GM23248 (cell line): ENCODE measurements around the gene KIF24. TPM values are rescaled to one million over a fixed set of nuclear protein-coding genes. Genes with fewer than 3 reads are reported as not detected.

Experiments
- DNase-seq: peaks from one replicate; pipeline ENCODE4 v3.0.0-alpha.2; 2015
- H2AFZ ChIP-seq: fragments of 200-600 bp; sonication (generic); 2 replicates; pipeline ENCODE4 v1.6.1; 2016; ENCODE audit warnings: antibody characterized with exemption
- H3F3A ChIP-seq: fragments of 200-600 bp; sonication (generic); 2 replicates; pipeline ENCODE4 v1.6.1; 2016; ENCODE audit warnings: mild to moderate bottlenecking, antibody characterized with exemption, mixed run types; ENCODE audit not compliant: insufficient read depth
- H3K27ac ChIP-seq: fragments of 200-600 bp; sonication (generic); 2 replicates; pipeline ENCODE4 v1.5.1; 2016; ENCODE audit warnings: mild to moderate bottlenecking
- H3K27me3 ChIP-seq: fragments of 200-600 bp; sonication (generic); replicated peaks from 2 replicates; pipeline ENCODE4 v1.6.1; 2016; ENCODE audit warnings: mild to moderate bottlenecking; ENCODE audit not compliant: insufficient read depth
- H3K36me3 ChIP-seq: fragments of 200-600 bp; sonication (generic); 2 replicates; pipeline ENCODE4 v1.6.1; 2016; ENCODE audit warnings: low read depth, mild to moderate bottlenecking
- H3K4me1 ChIP-seq: fragments of 200-600 bp; sonication (generic); 2 replicates; pipeline ENCODE4 v1.6.1; 2016; ENCODE audit warnings: mild to moderate bottlenecking; ENCODE audit not compliant: insufficient read depth
- H3K4me2 ChIP-seq: fragments of 200-600 bp; sonication (generic); one replicate; pipeline ENCODE4 v1.6.1; 2016; ENCODE audit warnings: mild to moderate bottlenecking; ENCODE audit not compliant: unreplicated experiment
- H3K4me3 ChIP-seq: fragments of 200-600 bp; sonication (generic); 2 replicates; pipeline ENCODE4 v1.5.1; 2016; ENCODE audit warnings: mild to moderate bottlenecking
- H3K79me2 ChIP-seq: fragments of 200-600 bp; sonication (generic); 2 replicates; pipeline ENCODE4 v1.6.1; 2016; ENCODE audit warnings: mild to moderate bottlenecking; ENCODE audit not compliant: insufficient read depth
- H3K9ac ChIP-seq: fragments of 200-600 bp; sonication (generic); 2 replicates; pipeline ENCODE4 v1.6.1; 2016; ENCODE audit warnings: mild to moderate bottlenecking
- H3K9me2 ChIP-seq: fragments of 200-600 bp; sonication (generic); 2 replicates; pipeline ENCODE4 v1.6.1; 2016; ENCODE audit warnings: mixed run types, mild to moderate bottlenecking, moderate library complexity; ENCODE audit not compliant: insufficient read depth
- H3K9me3 ChIP-seq: fragments of 200-600 bp; sonication (generic); one replicate; pipeline ENCODE4 v1.6.1; 2017; ENCODE audit warnings: low read depth
- H4K20me1 ChIP-seq: fragments of 200-600 bp; sonication (generic); 2 replicates; pipeline ENCODE4 v1.6.0; 2016; ENCODE audit not compliant: insufficient read depth
- EZH2 ChIP-seq: fragments of 200-600 bp; sonication (generic); IDR thresholded peaks from 2 replicates; pipeline ENCODE4 v1.6.1; 2018; ENCODE audit warnings: antibody characterized with exemption, mild to moderate bottlenecking; ENCODE audit not compliant: insufficient read depth, poor library complexity, severe bottlenecking
- EZH2phosphoT487 ChIP-seq: fragments of 200-600 bp; sonication (generic); IDR thresholded peaks from 2 replicates; pipeline ENCODE4 v1.6.1; 2018; ENCODE audit warnings: antibody characterized with exemption, moderate library complexity, mild to moderate bottlenecking, low read depth; ENCODE audit not compliant: insufficient read depth
- WGBS, 2 experiments: methylation state at CpG; one replicate each; pipeline ENCODE4 v1.1.6; 2015 to 2017; ENCODE audit warnings: low lambda C conversion rate in 2 of 2, low coverage in 1 of 2; ENCODE audit errors: missing lambda C conversion rate in 2 of 2; 5-methylcytosine and 5-hydroxymethylcytosine counted together
- in situ Hi-C: fragments of 300-500 bp; cut with MboI; formaldehyde crosslinking; loops from 2 replicates; pipeline ENCODE4 v1.15.0; 2020
- polyA plus RNA-seq: library from polyadenylated mRNA; unstranded; fragments of >200 nt; fragmentation: Nextera tagmentation; extraction: Ambion mirVana; gene quantifications from 2 replicates; pipeline ENCODE4 v1.2.1, GENCODE V29; 2016
- total RNA-seq: library from RNA; depleted of rRNA; stranded (reverse); fragments of >200 nt; shearing (Covaris generic); gene quantifications from 2 replicates; pipeline ENCODE4 v1.2.3, GENCODE V29; 2014

Gene KIF24
- total and polyA plus RNA-seq, 2 experiments from 2014 or later, result 0.95 to 1.6 TPM

GRCh38 chr9:34292552-34292951 lies 36.5 kb downstream of the KIF24 start:
- Histone ChIP-seq H3K27ac (no peak overlapping the region), H3F3A (no peaks in the 10 kb centered on the region), H3K4me1 (no peaks in the 10 kb centered on the region), H3K36me3 (no peaks in the 10 kb centered on the region), H4K20me1 (no peaks in the 10 kb centered on the region), H3K27me3 (no peaks in the 10 kb centered on the region), H3K9me2 (no peaks in the 10 kb centered on the region), H3K79me2 (no peaks in the 10 kb centered on the region), H3K9ac (no peak overlapping the region), H3K4me3 (no peak overlapping the region), H3K9me3 (no peaks in the 10 kb centered on the region), H2AFZ (no peak overlapping the region), H3K4me2 (no peak overlapping the region)
- no peak for TF ChIP-seq EZH2
- TF ChIP-seq EZH2phosphoT487, result no peak
- in situ Hi-C loops, result no loop called here
- WGBS, 2 experiments, result 53 to 72% methylated on average over 2 of the region's 2 CpGs
- no peak for DNase-seq

- Histone ChIP-seq H3K79me2 (no peaks in the 10 kb centered on the region), H3K27ac (no peak overlapping the region), H3K36me3 (no peaks in the 10 kb centered on the region), H3F3A (no peaks in the 10 kb centered on the region), H3K9me3 (no peaks in the 10 kb centered on the region), H3K4me1 (no peaks in the 10 kb centered on the region), H3K4me2 (no peak overlapping the region), H3K9ac (no peak overlapping the region), H3K9me2 (no peaks in the 10 kb centered on the region), H3K4me3 (no peak overlapping the region), H2AFZ (no peak overlapping the region), H4K20me1 (no peaks in the 10 kb centered on the region), H3K27me3 (no peaks in the 10 kb centered on the region)
- in situ Hi-C loops, result no loop called here
- WGBS, 2 experiments, result 73 to 84% methylated on average over 2 of the region's 2 CpGs
- no peak for DNase-seq
- TF ChIP-seq EZH2phosphoT487, result no peak
- TF ChIP-seq EZH2, result no peak
Measured at GRCh38 chr9:34291423-34291822, 37.6 kb downstream of the KIF24 start.

GRCh38 chr9:34291023-34291422 lies 38.0 kb downstream of the KIF24 start:
- no peaks in the 10 kb centered on the region for H3K27me3 ChIP-seq
- no peaks in the 10 kb centered on the region for H4K20me1 ChIP-seq
- TF ChIP-seq EZH2, result no peak
- no peak for TF ChIP-seq EZH2phosphoT487
- H3K27ac ChIP-seq, result no peak overlapping the region
- H3K79me2 ChIP-seq, result no peaks in the 10 kb centered on the region
- H3K4me1 ChIP-seq, result no peaks in the 10 kb centered on the region
- no peak overlapping the region for H3K9ac ChIP-seq
- H3K36me3 ChIP-seq, result no peaks in the 10 kb centered on the region
- no peak overlapping the region for H3K4me3 ChIP-seq
- H3K4me2 ChIP-seq, result no peak overlapping the region
- DNase-seq, result no peak
- no peak overlapping the region for H2AFZ ChIP-seq
- no peaks in the 10 kb centered on the region for H3F3A ChIP-seq
- no peaks in the 10 kb centered on the region for H3K9me3 ChIP-seq
- H3K9me2 ChIP-seq, result no peaks in the 10 kb centered on the region
- 92 to 93% methylated on average over 2 of the region's 2 CpGs for WGBS, 2 experiments
- in situ Hi-C loops, result no loop called here

- WGBS, 2 experiments, result 93 to 100% methylated on average over 2 of the region's 2 CpGs
- TF ChIP-seq EZH2phosphoT487 (no peak), EZH2 (no peak)
Measured at GRCh38 chr9:34289159-34289558, 39.9 kb downstream of the KIF24 start.

GRCh38 chr9:34282096-34282495 lies 47.0 kb downstream of the KIF24 start:
- H3K4me2 ChIP-seq, result no peak overlapping the region
- no peak overlapping the region for H3K9ac ChIP-seq
- H2AFZ ChIP-seq, result no peak overlapping the region
- H3K27ac ChIP-seq, result no peak overlapping the region
- WGBS, 2 experiments, result 94 to 100% methylated on average over 1 of the region's 1 CpG
- H3K79me2 ChIP-seq, result no peaks in the 10 kb centered on the region
- H3K4me3 ChIP-seq, result no peak overlapping the region
- no peak for DNase-seq
- H3K9me3 ChIP-seq, result no peaks in the 10 kb centered on the region
- no peaks in the 10 kb centered on the region for H3K4me1 ChIP-seq
- no peaks in the 10 kb centered on the region for H3K36me3 ChIP-seq
- in situ Hi-C loops, result no loop called here
- no peaks in the 10 kb centered on the region for H3K9me2 ChIP-seq
- no peaks in the 10 kb centered on the region for H3F3A ChIP-seq
- no peaks in the 10 kb centered on the region for H3K27me3 ChIP-seq
- no peaks in the 10 kb centered on the region for H4K20me1 ChIP-seq
- TF ChIP-seq EZH2 (no peak), EZH2phosphoT487 (no peak)

More at GRCh38 chr9:34289159-34289558, 39.9 kb downstream of the KIF24 start:
- Histone ChIP-seq H3K36me3 (no peaks in the 10 kb centered on the region), H3K27ac (no peak overlapping the region), H3K4me3 (no peak overlapping the region), H3K9me3 (no peaks in the 10 kb centered on the region), H3K4me2 (no peak overlapping the region), H3K27me3 (no peaks in the 10 kb centered on the region), H3K9ac (no peak overlapping the region), H3K4me1 (no peaks in the 10 kb centered on the region), H3K79me2 (no peaks in the 10 kb centered on the region), H3F3A (no peaks in the 10 kb centered on the region), H2AFZ (no peak overlapping the region), H3K9me2 (no peaks in the 10 kb centered on the region), H4K20me1 (no peaks in the 10 kb centered on the region)
- DNase-seq, result no peak
- in situ Hi-C loops, result no loop called here
